ENCODE measurements around the gene CSPG4. TPM values are rescaled to one million over a fixed set of nuclear protein-coding genes. Genes with fewer than 3 reads are reported as not detected.

The CSPG4 gene
- total and polyA plus RNA-seq, 5 experiments from 2014 or later: not detected

DNA sequence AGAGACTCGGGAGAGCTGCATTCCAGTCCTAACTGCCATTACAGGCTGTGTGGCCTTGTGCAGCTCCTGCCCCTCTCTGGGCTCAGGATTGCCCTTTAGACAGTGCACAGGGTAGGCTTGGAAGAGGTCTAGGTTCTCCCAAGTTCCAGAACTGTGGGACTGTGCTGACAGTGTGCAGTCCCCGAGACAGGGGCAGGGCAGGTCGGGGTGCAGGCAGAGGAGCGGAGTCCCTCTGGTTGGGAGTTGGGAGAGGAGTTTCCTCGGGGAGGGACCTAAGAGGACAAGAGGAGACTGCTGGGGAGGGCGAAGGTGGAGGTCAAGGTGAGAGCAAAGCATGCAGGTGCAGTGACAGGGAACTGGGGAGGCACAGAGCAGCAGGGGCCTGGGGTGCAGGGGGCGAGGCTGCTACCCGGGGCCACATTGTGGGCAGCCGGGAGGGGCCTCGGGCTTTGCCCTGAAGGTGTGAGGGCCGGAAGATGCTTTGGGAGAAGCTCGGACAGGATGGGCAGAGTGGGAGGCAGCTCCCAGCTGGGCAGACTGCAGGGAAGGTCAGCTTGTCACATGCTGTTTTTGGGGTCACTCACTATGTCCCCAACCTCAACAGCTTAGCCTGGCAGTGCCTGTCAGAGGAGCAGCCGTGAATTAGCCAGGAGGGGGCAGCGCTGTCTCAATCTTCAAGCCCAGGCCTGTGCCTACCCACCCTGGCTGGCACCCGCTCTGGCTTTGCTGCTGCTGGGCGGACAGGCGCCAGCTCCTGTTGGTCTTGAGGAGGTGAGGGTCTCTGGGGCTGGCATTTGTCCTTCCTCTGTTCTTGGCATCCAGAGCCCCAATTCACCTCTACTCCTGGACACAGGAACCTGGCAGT is 15.4 kb upstream of the CSPG4 start:
- Mint-ChIP-seq H3K4me1 (peaks cover 12 to 18% (median 15%) of the 10 kb centered on the region in 4 donors), H3K27me3 (peaks cover 2 to 19% (median 9%) of the 10 kb centered on the region in 5 donors), H3K4me3 (no peak overlapping the region), H3K9me3 (no peaks in the 10 kb centered on the region), H3K27ac (no peak overlapping the region), H3K36me3 (no peaks in the 10 kb centered on the region)
- POLR2A ChIA-PET: interaction anchor here (1.4 kb wide), 1 partner anchor 74 kb away, joined by 3 read pairs; no protein-coding TSS in a partner anchor
- DNase-seq (peak; percentile 51 to 84 (median 70)), ATAC-seq (peak; percentile 86 to 90)

DNA sequence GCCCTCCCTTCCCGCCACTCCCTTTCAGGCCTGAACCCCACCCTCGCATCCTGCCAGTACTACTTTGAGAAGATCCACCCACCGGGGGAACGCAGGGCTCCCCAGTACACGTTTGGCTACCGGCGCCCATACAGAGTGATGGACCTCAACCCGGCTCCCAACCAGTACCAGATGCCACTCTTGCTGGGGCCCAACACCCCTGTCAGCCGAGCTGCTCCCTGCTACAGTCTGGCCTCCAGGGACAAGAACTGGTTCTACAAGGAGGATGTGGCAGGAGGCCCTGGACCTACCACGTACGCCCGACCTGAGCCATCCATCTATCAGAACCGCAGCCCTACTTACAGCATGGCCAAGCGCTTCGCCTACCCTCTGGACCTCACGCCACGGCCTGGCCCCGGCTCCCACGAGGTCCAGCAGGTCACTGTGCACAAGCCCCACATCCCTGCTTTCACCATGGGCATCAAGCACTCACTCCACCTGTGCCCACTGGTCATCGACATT is 14.4 kb upstream of the CSPG4 start:
- no peaks in the 10 kb centered on the region for H3K9me3 Mint-ChIP-seq
- H3K36me3 Mint-ChIP-seq: no peaks in the 10 kb centered on the region
- POLR2A ChIA-PET: interaction anchor here (1.4 kb wide), 1 partner anchor 75 kb away, joined by 3 read pairs; no protein-coding TSS in a partner anchor
- ATAC-seq (no peak), DNase-seq (peak in 1 of 10 donors; percentile 52)
- H3K27me3 Mint-ChIP-seq: peaks cover 0 to 22% (median 10%) of the 10 kb centered on the region in 5 donors
- peaks cover 5 to 8% (median 6%) of the 10 kb centered on the region in 4 donors for H3K4me1 Mint-ChIP-seq
- H3K4me3 Mint-ChIP-seq: no peak overlapping the region
- H3K27ac Mint-ChIP-seq: no peak overlapping the region

DNA sequence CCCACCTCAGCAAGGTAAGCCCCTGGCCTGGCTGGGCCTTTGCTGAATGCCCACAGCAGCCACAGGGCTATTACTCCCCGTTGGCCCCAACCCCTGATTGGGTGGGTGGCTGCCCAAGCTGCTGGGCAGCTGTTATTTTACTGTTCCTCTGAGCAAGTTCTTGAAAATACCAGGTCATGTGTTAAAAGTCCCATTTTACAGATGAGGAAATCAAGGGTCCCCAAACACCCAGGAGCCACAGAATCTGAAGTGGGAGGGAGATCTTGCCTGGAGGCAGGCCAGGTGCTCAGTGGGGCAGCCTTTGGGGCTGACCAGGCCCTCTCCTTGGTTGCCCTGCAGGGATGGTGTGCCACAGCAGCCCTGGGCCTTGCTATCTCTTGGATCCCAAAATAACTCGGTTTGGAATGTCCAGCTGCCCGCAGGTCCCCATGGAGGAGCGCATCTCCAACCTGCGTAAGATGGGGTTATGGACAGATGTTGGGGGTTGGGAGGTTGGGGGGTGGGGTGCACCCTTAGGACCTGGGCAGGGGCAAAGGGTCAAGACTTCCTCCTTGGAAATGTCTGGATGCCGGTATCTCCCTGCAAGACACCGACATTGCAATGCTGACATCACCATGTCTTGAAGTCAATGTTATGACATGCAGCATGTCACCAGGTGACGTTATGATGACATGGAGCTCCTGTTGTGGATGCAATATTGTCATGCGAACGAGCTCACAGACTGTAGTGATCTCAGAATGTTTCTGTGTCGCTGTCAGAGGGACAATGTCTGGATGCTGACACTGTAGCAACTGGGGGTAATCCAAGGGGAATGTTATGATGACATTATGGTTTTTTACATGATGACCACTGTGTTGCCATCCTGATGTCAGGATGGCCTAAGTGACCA is 13.3 kb upstream of the CSPG4 start:
- no peaks in the 10 kb centered on the region for H3K9me3 Mint-ChIP-seq
- POLR2A ChIA-PET: no interaction called here
- peak in 1 of 10 donors; percentile 50 for DNase-seq

DNA sequence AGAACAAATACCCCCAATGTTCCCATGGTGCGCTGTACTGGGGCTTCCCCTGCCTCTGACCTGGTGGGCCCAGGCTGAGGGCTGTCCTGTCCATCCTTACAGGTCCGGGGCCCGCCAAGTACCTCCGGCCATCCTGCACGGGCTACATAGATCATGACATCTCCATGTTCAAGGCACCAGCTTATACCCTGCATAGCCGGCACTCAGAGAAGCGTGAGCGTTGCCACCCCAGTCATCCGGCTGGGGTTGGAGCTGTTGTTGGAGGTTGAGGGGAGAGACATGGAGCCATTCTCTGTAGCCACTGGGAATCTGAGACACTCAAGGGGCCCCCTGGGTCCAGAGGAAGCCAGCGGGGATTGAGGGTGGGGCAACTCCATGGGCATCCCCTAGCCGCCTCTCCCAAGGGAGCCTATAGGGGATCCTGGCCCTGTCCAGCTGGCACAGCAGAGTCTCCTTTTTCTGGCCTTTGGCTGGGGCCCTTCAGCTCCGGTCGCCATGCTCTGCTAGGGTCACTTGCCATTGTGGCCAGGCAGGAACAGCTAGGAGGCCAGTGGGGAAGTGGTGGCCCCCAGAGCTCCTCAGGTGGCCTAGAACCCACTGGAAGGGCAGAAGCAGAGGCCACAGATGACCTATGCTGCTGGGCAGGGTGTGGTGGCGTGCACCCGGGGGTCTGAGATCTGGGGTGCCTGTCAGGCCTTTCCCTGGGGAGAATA is 12.5 kb upstream of the CSPG4 start:
- H3K9me3 Mint-ChIP-seq: no peaks in the 10 kb centered on the region
- DNase-seq: peak in 1 of 10 donors; percentile 36
- ATAC-seq: no peak
- H3K27ac Mint-ChIP-seq: peak overlapping the region in 1 of 10 donors; percentile 74
- peaks cover 3 to 30% (median 21%) of the 10 kb centered on the region in 5 donors for H3K27me3 Mint-ChIP-seq
- POLR2A ChIA-PET: interaction anchor here (0.8 kb wide), 1 partner anchor 13 kb away, joined by 3 read pairs; no protein-coding TSS in a partner anchor
- H3K4me3 Mint-ChIP-seq: no peak overlapping the region
- H3K4me1 Mint-ChIP-seq: peaks cover 0 to 8% (median 2%) of the 10 kb centered on the region in 4 donors
- H3K36me3 Mint-ChIP-seq: no peaks in the 10 kb centered on the region

More for the DNA sequence above, 13.3 kb upstream of the CSPG4 start:
- no peak overlapping the region for H3K27ac Mint-ChIP-seq
- H3K27me3 Mint-ChIP-seq: peaks cover under 1 to 28% (median 19%) of the 10 kb centered on the region in 5 donors
- H3K36me3 Mint-ChIP-seq: no peaks in the 10 kb centered on the region
- no peak overlapping the region for H3K4me3 Mint-ChIP-seq
- H3K4me1 Mint-ChIP-seq: peaks cover 0 to 6% (median 1%) of the 10 kb centered on the region in 4 donors
- no peak for ATAC-seq

DNA sequence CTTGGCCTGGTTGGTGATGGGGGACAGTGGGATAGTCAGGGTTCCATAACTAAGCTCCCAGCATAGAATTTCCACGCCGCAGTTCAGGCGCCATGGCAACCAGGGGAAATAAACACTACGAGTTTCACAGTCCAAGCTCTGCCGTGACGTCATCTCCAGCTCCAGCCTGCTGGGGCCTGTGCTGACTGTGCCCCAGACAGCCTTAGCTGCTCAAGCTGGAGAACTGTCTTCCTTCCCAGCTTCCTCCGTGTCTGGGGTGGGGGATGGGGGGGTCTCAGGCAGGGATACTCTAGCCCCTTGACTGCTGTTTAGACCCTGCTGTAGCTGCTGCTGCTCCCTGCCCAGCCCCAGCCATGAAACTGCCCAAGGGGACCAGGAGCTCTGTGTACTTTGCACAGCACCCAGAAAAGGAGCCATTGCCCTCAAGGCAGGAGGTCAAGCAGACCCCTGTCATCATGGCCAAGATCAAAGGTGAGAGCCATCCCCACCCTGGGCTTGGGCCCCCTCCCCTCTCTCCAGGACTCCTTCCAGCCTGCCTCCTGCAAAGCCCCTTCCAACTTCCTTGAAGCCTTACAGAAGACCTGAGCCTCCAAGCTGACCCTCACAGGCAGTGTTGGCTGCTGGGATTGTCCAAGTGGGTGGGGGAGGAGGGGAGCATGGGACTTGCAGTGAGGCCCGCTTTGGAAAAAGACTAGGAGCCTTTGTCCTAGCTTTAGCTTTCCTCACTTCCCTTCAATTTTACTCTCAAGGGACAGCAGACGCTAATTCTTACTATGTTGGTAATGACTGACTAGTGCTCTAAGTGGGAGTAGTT is 11.4 kb upstream of the CSPG4 start:
- Mint-ChIP-seq H3K9me3 (no peaks in the 10 kb centered on the region), H3K27ac (no peak overlapping the region), H3K4me1 (peaks cover 0 to 8% (median 2%) of the 10 kb centered on the region in 4 donors), H3K36me3 (no peaks in the 10 kb centered on the region), H3K4me3 (no peak overlapping the region), H3K27me3 (peaks cover 3 to 30% (median 21%) of the 10 kb centered on the region in 5 donors)
- DNase-seq (peak in 1 of 10 donors; percentile 49), ATAC-seq (peak in 1 of 2 donors; percentile 29)
- POLR2A ChIA-PET: no interaction called here

DNA sequence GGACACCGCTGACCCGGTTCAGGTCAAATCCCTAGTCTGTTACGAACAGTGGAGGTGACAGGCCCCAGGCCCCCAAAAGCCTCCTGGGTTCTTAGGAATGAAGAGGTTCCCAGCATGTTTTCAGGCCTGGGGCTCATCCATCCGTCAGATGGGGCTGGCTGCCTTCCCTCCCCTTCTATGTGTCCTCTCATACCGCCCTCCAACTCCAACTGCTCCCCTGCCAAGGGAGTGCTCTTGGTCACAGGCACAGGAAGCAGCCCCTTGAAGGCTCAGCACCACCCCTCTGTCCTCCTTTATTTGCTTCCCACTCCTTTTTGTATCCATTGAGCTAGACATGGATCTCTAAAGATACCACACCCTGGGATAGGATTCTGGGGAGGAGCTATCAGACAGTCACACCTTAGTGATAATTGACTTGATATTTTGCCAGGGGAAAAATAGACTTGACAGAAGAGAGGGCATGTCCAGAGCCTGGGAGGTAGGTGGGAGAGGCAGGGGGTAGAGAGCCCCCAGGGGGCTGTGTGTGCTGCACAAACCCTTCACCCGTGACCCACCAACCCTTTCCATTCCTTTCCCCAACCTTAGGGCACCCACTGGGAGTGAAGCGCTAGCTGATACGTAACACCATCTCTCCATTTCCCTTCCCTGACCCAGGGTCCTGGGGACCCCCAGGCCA is 10.7 kb upstream of the CSPG4 start:
- no peak for ATAC-seq
- Mint-ChIP-seq H3K27ac (no peak overlapping the region), H3K4me1 (peaks cover 0 to 8% (median 2%) of the 10 kb centered on the region in 4 donors), H3K4me3 (no peak overlapping the region), H3K27me3 (peaks cover 6 to 30% (median 21%) of the 10 kb centered on the region in 5 donors), H3K36me3 (no peaks in the 10 kb centered on the region), H3K9me3 (no peaks in the 10 kb centered on the region)
- DNase-seq: peak in 1 of 10 donors; percentile 30
- POLR2A ChIA-PET: no interaction called here

DNA sequence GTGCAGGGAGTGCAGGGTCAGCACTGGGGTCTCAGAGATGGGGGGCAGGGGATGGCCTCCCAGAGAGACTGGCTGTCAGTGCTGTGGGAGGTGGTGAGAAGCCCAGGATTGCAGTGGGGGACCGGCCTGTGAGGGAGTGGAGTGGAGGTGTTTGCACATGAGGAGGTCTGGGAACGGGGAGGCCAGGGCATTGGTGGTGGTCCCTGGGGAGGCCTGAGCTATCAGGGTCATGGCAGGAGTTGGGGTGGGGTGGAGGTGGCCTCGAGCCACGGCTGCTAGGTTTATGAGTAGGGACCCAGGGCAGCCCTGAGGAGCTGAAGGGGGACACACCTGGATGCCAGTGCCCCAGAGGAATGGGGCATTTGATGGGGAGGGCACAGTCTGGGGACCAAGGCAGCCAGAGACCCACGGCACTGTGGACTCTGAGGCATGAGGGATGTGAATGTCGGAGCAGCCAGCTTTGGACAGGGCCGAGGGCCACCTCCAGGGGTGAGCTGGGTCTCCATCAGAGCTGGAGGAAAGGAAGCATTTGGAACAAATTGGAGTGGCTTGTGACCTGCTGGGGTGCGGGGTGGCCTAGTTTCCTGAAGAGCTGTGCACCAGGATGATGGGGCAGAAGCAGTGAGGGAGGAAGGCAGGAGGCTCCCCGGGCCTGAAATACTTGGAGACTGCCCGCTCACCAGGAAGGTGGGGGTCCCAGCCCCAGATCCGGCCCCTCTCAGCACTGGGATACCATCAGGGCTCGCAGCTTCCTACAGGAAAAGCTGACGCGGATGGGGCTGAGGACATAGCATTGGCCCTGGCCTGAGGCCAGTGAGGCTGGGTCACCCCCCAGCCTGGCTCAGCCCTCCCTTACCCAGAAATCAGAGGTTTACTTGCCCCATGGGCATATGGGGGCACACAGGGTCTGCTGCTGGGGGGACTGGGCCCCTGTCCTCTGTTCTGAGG is 9.5 kb upstream of the CSPG4 start:
- no peak for DNase-seq
- peaks cover 6 to 24% (median 16%) of the 10 kb centered on the region in 5 donors for H3K27me3 Mint-ChIP-seq
- no peaks in the 10 kb centered on the region for H3K36me3 Mint-ChIP-seq
- no peaks in the 10 kb centered on the region for H3K9me3 Mint-ChIP-seq
- peak overlapping the region in 2 of 10 donors; percentile 44 to 64 for H3K27ac Mint-ChIP-seq
- ATAC-seq: no peak
- H3K4me3 Mint-ChIP-seq: no peak overlapping the region
- peaks cover 0 to 5% (median 2%) of the 10 kb centered on the region in 4 donors for H3K4me1 Mint-ChIP-seq
- POLR2A ChIA-PET: no interaction called here

DNA sequence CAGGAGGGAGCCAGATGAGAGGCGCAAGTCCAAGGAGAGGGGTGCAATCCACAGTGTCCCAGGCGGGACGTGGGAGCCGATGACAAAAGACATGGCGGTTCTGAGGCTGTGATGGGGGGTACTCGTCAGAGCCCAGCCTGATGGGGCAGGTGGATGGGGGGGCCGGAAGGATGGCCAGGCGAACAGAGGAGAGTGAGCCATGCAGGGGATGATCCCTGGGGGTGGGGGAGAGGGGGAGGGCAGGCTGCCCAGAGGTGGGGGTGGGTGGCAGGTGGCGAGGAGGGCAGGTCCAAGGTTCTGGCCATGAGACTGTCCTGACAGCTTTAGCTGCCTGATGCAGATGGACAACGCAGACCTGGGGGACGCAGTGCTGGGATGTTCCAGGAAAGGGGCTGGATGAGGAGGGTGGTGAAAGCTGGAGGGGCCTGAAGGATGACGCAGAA is 8.9 kb upstream of the CSPG4 start:
- peak overlapping the region in 3 of 10 donors; percentile 24 to 64 (median 44) for H3K27ac Mint-ChIP-seq
- no peaks in the 10 kb centered on the region for H3K9me3 Mint-ChIP-seq
- DNase-seq (no peak), ATAC-seq (no peak)
- peaks cover 0 to 5% (median 2%) of the 10 kb centered on the region in 4 donors for H3K4me1 Mint-ChIP-seq
- H3K27me3 Mint-ChIP-seq: peaks cover 6 to 24% (median 16%) of the 10 kb centered on the region in 5 donors
- POLR2A ChIA-PET: no interaction called here
- no peaks in the 10 kb centered on the region for H3K36me3 Mint-ChIP-seq
- no peak overlapping the region for H3K4me3 Mint-ChIP-seq

DNA sequence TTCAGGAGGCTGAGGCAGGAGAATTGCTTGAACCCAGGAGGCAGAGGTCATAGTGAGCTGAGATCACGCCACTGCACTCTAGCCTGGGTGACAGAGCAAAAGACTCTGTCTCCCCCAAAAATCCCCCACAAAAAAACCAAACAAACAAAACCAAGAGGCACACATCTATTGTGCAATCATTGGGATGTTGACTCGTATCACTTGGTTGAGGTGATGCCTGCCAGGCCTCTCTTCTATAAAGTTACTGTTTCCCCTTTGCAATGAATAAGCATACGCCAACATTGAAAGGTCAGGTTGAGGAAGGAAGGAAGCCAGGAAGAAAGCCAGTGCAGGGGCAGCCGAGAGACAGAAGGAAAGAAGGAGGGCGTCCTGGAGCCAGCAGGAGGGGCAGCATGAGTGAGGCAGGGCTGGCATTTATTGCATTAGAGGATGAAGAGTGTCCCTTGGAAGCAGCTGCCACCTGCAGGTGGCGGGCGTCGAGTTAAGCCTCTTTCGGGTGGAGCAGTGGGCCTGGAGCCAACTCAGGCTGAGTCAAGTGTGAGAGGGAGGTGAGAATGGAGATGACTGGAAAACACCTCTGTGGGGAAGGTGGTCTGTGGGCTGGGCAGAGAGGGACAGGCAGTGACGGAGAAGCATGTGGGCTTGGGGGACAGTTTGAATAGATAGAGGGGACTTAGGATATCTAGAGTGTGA is 8.3 kb upstream of the CSPG4 start:
- no peak overlapping the region for H3K4me3 Mint-ChIP-seq
- H3K9me3 Mint-ChIP-seq: no peaks in the 10 kb centered on the region
- H3K27me3 Mint-ChIP-seq: peaks cover 6 to 24% (median 16%) of the 10 kb centered on the region in 5 donors
- H3K4me1 Mint-ChIP-seq: peaks cover 0 to 5% (median 2%) of the 10 kb centered on the region in 4 donors
- ATAC-seq (no peak), DNase-seq (no peak)
- POLR2A ChIA-PET: no interaction called here
- peak overlapping the region in 4 of 10 donors; percentile 24 to 68 (median 52) for H3K27ac Mint-ChIP-seq
- H3K36me3 Mint-ChIP-seq: no peaks in the 10 kb centered on the region

DNA sequence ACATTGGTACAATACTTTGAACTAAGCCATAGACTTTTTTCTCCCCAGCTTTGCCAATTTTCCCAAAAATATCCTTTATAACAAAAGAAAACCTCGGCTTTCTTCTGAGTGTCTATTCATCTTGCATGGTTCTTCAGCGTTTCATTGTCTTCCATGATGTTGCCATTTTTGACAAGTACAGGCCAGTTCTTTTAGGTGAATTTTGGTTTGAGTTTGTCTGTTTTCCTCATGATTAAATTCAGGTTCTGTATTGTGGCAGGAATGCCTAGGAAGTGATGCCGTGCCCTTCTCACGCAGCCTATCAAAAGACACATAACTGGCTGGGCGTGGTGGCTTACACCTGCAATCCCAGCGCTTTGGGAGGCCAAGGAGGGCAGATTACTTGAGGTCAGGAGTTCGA is 7.6 kb upstream of the CSPG4 start:
- Mint-ChIP-seq H3K36me3 (no peaks in the 10 kb centered on the region), H3K4me1 (peaks cover 0 to 5% (median 2%) of the 10 kb centered on the region in 4 donors), H3K9me3 (no peaks in the 10 kb centered on the region), H3K27ac (no peak overlapping the region), H3K27me3 (peaks cover 6 to 24% (median 16%) of the 10 kb centered on the region in 5 donors), H3K4me3 (no peak overlapping the region)
- DNase-seq (no peak), ATAC-seq (no peak)
- POLR2A ChIA-PET: no interaction called here

Data from naive thymus-derived CD8-positive, alpha-beta T cell (primary cell).